ENCODE measurements around the gene SHLD1.

Gene SHLD1

DNA sequence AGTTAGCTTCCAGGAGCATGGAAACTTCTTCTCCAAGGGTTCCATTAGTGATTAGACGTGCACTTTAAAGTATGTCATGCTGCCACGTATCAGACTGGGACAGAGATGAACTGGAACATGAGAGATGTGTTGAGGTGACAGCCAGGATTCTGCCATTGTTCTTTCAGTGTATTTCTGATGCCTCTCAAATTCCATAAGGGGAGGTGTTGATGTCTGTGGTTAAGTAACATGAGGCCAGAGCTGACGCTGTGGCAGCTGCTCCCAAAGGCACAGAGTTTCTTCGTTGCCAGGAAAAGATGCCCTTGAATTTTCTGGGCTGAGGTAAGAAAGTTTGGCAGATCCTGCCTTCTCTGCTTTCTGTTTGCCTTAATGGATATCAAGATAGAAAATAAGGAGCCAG, 136.6 kb downstream of the SHLD1 start:
- H3K9me3 ChIP-seq (replicated peaks; ENCODE audit: insufficient read depth, low read length): no peaks in the 10 kb centered on the region
- no peak overlapping the region for H2AFZ ChIP-seq (ENCODE audit: low read length)
- H3K36me3 ChIP-seq (replicated peaks; ENCODE audit: insufficient read depth, low read length): no peaks in the 10 kb centered on the region
- H3K4me1 ChIP-seq (ENCODE audit: low read length): no peaks in the 10 kb centered on the region
- no peaks in the 10 kb centered on the region for H3K79me2 ChIP-seq (ENCODE audit: low read length)
- no peak overlapping the region for H3K4me3 ChIP-seq (ENCODE audit: low read length)
- no peak overlapping the region for H3K27ac ChIP-seq (ENCODE audit: low read length)
- no peak overlapping the region for H3K9ac ChIP-seq (ENCODE audit: low read length)
- no peaks in the 10 kb centered on the region for H3K9me2 ChIP-seq (replicated peaks; ENCODE audit: insufficient read depth, low read length)
- no peaks in the 10 kb centered on the region for H3K27me3 ChIP-seq (replicated peaks; ENCODE audit: insufficient read depth, low read length)
- H3K4me2 ChIP-seq (ENCODE audit: low read depth, low read length): no peak overlapping the region
- H3F3A ChIP-seq (ENCODE audit: insufficient read depth, low read length): no peaks in the 10 kb centered on the region
- no peaks in the 10 kb centered on the region for H4K20me1 ChIP-seq (ENCODE audit: insufficient read depth, low read length)
- TF ChIP-seq, protein P1, sequence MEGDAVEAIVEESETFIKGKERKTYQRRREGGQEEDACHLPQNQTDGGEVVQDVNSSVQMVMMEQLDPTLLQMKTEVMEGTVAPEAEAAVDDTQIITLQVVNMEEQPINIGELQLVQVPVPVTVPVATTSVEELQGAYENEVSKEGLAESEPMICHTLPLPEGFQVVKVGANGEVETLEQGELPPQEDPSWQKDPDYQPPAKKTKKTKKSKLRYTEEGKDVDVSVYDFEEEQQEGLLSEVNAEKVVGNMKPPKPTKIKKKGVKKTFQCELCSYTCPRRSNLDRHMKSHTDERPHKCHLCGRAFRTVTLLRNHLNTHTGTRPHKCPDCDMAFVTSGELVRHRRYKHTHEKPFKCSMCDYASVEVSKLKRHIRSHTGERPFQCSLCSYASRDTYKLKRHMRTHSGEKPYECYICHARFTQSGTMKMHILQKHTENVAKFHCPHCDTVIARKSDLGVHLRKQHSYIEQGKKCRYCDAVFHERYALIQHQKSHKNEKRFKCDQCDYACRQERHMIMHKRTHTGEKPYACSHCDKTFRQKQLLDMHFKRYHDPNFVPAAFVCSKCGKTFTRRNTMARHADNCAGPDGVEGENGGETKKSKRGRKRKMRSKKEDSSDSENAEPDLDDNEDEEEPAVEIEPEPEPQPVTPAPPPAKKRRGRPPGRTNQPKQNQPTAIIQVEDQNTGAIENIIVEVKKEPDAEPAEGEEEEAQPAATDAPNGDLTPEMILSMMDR (IDR thresholded peaks at IDR 0.05; ENCODE audit: low read length): no peak
- no peak for TF ChIP-seq EZH2phosphoT487 (IDR thresholded peaks at IDR 0.05; ENCODE audit: low read length)
- no peak for DNase-seq

DNA sequence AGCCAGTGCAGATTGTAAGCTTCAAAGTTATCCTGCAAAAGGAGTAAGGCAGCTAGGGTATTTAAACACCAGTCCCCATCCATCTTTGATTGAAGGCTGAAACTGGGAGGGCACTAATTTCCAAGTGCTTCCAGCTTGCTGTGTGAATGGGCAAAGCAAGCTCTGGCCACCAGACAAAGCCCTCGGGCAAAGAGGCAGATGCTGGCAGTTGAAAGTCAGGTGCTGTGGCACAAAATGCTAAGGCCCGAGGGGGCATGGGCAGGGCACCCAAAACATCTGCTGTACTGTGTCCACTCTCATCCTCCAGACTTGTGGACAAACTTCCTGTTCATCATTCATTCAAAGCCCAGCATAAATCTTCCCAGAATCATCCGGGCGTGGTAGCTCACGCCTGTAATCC, 137.2 kb downstream of the SHLD1 start:
- Histone ChIP-seq H3K9me2 (replicated peaks; ENCODE audit: insufficient read depth, low read length) (no peaks in the 10 kb centered on the region), H3K79me2 (ENCODE audit: low read length) (no peaks in the 10 kb centered on the region), H4K20me1 (ENCODE audit: insufficient read depth, low read length) (no peaks in the 10 kb centered on the region), H3K27ac (ENCODE audit: low read length) (no peak overlapping the region), H3K9ac (ENCODE audit: low read length) (no peak overlapping the region), H3K4me1 (ENCODE audit: low read length) (no peaks in the 10 kb centered on the region), H3K4me2 (ENCODE audit: low read depth, low read length) (no peak overlapping the region), H2AFZ (ENCODE audit: low read length) (no peak overlapping the region), H3K9me3 (replicated peaks; ENCODE audit: insufficient read depth, low read length) (no peaks in the 10 kb centered on the region), H3F3A (ENCODE audit: insufficient read depth, low read length) (no peaks in the 10 kb centered on the region), H3K27me3 (replicated peaks; ENCODE audit: insufficient read depth, low read length) (no peaks in the 10 kb centered on the region), H3K36me3 (replicated peaks; ENCODE audit: insufficient read depth, low read length) (no peaks in the 10 kb centered on the region), H3K4me3 (ENCODE audit: low read length) (no peak overlapping the region)
- DNase-seq: no peak
- TF ChIP-seq, protein P1 (IDR thresholded peaks at IDR 0.05; ENCODE audit: low read length): no peak
- TF ChIP-seq EZH2phosphoT487 (IDR thresholded peaks at IDR 0.05; ENCODE audit: low read length) (no peak), EZH2 (optimal IDR thresholded peaks at IDR 0.05; ENCODE audit: low read depth, low read length) (no peak)

GRCh38 chr20:5888041-5888440, 137.8 kb downstream of the SHLD1 start:
- H3K9ac ChIP-seq (ENCODE audit: low read length): no peak overlapping the region
- H3K27ac ChIP-seq (ENCODE audit: low read length): no peak overlapping the region
- H3K79me2 ChIP-seq (ENCODE audit: low read length): no peaks in the 10 kb centered on the region
- no peaks in the 10 kb centered on the region for H3K36me3 ChIP-seq (replicated peaks; ENCODE audit: insufficient read depth, low read length)
- no peak overlapping the region for H3K4me2 ChIP-seq (ENCODE audit: low read depth, low read length)
- no peak for DNase-seq
- no peaks in the 10 kb centered on the region for H4K20me1 ChIP-seq (ENCODE audit: insufficient read depth, low read length)
- H3K9me2 ChIP-seq (replicated peaks; ENCODE audit: insufficient read depth, low read length): no peaks in the 10 kb centered on the region
- H3K9me3 ChIP-seq (replicated peaks; ENCODE audit: insufficient read depth, low read length): no peaks in the 10 kb centered on the region
- H3K4me3 ChIP-seq (ENCODE audit: low read length): no peak overlapping the region
- H2AFZ ChIP-seq (ENCODE audit: low read length): no peak overlapping the region
- TF ChIP-seq, protein P1 (IDR thresholded peaks at IDR 0.05; ENCODE audit: low read length): no peak
- TF ChIP-seq EZH2 (optimal IDR thresholded peaks at IDR 0.05; ENCODE audit: low read depth, low read length) (no peak), EZH2phosphoT487 (IDR thresholded peaks at IDR 0.05; ENCODE audit: low read length) (no peak)
- H3K4me1 ChIP-seq (ENCODE audit: low read length): no peaks in the 10 kb centered on the region
- H3K27me3 ChIP-seq (replicated peaks; ENCODE audit: insufficient read depth, low read length): no peaks in the 10 kb centered on the region
- no peaks in the 10 kb centered on the region for H3F3A ChIP-seq (ENCODE audit: insufficient read depth, low read length)

Measured in MM.1S (cell line).